D341Med (cell line): Measurements from ENCODE around the gene ITGAL.
"Not testable (repeated sequence)": the region's sequence is repeated elsewhere in the genome, so short reads cannot be mapped to it uniquely, and the experiment has no call there.

Source experiments
- DNase-seq: peaks from one replicate; pipeline ENCODE4 v3.0.0; 2012; ENCODE audit warnings: low spot score

ITGAL gene

DNA sequence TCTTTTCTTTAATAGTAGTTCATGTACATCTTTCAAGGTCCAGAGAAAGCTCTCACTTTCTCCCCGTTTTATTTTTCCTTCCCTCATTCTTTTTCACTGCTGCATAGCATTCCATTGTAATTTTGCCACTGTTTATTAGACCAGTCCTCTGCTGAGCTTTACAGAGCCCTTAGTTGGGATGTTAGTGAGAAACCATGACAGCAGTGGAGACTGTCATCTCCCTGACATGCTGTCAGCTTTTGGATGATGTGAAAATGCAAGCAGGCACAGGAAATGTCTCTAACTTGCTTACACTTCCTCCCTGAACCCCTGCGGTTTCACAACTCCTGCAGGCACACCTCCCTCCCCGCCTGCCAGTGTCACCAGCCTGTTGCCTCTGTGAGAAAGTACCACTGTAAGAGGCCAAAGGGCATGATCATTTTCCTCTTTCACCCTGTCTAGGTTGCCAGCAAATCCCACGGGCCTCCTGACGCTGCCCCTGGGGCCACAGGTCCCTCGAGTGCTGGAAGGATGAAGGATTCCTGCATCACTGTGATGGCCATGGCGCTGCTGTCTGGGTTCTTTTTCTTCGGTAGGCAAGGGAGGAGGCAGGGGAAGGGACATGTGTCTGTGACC is at the start of gene ITGAL:
TSS of gene ITGAL (plus strand) at position 415 of the 615 bp plus-strand sequence. CDS start at position 511, 96 bp downstream.
- no peak for DNase-seq

DNA sequence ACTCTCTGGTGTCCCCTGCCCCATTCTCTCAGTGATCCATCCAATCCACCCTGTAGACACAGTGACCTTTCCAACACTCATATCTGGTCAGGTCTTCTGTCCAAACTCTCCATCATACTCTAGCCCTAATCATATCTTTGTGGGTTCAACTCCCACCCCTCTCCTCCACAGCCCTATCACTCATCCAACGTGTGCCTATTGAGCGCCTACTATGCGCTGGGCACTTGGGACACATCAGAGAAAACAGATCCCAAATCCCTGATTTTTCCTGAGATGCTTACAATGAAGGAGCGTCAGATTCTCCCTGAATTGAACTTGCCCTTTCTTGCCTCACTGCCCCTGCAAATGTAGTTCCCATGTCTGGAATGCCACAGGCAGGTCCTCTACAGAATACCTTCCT is 44.5 kb upstream of the ITGAL start:
- no peak for DNase-seq

DNA sequence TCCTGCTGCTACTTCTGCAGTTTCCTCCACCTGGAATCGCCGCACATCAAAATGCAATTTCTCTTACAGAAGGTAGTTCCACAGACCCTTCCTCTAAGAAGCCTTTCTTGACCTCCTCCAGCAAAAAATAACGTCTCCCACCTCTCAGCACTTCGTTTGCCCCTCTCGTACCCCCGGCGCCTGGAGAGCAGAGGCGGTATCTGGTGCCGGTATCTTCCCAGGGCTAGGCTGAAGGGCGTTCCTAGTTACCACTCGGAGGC is 43.2 kb upstream of the ITGAL start:
- DNase-seq, result no peak

DNA sequence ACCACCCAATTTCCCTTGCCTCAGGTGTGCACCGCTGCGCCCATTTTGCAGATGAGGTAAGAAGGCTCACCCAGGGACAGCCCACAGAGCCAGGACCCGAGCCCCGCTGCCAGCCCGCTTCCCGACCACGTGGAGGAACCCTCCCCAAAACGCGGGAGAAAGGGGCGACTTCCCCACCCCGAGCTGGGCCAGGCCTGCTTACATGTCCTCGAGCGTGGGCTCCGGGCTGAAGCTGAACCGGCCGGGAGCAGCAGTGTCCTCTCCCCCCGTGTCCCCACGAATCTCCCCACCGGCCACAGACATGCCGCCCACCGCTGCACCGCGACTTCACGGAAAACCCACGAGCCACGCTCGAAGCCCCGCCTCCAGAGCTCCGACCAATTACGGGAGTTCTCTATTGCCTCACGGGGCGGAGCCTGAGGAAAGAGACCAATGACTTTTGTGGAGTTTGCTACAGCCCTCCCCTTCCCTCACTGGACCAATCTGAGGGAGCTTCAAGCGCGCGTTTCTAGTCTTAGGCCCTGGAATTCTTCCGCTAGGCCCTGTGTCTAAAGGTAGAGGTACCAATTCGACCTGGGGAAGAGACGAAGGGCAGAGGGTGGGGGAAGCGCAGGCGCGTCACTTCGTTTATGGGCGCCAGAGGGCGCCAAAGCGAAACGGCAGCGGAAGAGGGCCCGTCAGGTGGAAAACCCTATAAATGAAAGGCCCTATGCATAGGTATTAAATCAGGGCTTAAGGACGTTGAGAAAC is 42.7 kb upstream of the ITGAL start, which contains the start of gene DCTPP1:
TSS of gene DCTPP1 (minus strand) at position 353 of the 750 bp plus-strand sequence. CDS start at position 303, 50 bp downstream.
- peak; percentile 88 for DNase-seq

DNA sequence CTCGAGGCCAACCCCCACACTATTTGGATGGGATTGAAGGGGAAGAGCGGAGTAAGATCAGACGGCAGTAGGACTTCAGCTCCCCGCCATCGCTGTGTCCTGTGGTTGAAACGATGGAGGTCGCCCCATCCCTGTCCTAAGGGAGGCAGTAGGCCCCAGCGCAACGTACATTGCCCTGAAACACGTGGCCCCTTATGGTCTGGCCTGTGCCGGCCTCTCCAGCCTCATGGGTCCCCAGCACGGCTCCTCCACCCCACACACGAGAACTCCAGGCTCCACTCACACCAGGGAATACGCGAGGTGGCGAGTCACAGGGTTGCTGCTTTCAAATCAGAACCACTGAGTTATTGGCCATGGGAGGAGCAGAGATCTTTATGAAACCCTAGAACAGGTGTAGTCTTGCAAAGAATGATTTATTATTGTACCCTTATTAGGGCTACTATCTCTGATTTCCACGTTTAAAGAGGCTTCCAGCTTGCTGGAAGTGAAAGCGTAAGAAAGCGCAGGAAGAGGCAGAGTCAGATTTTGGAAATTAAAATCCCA is 42.0 kb upstream of the ITGAL start:
- DNase-seq, result peak; percentile 64

DNA sequence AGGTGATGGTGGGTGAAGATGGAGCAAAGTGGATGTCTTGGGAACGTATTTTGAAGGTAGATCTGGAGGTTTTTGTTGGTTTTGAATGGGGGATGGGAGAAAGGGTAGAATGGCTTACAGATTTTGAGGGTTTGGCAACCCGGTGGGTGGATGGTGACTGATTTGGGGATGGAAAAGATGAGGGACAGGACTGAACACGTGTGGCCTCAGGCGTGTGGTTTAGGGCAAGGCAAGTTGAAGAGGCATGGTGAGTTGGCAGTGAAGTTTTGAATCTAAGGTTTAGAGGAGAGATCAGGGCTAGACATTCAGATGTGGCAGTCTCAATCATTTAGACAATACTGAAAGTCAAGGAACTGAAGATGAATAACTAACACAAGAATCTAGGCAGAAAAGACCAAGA is 37.7 kb upstream of the ITGAL start:
- DNase-seq, result no peak

DNA sequence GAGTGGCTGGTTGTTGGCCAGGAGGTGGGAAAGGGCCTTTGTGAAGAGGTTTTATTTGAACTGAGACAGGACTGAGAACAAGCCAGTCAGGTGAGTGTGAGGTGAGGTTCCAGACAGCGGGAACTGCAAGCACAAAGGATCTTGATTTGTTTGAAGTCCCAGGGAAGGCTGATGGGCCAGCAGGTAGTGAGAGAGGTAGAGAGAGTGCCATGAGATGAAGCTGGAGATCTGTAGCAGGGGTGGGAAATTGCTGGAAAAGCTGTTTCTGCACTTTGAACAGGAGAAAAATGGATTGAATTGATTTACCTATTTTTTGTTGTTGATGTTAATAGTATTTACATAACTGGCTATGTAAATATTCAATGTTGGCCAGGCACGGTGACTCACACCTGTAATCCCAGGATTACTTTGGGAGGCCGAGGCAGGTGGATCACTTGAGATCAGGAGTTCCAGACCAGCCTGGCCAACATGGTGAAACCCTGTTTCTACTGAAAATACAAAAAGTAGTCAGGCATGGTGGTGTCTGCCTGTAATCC is 35.0 kb upstream of the ITGAL start:
- DNase-seq, result no peak

DNA sequence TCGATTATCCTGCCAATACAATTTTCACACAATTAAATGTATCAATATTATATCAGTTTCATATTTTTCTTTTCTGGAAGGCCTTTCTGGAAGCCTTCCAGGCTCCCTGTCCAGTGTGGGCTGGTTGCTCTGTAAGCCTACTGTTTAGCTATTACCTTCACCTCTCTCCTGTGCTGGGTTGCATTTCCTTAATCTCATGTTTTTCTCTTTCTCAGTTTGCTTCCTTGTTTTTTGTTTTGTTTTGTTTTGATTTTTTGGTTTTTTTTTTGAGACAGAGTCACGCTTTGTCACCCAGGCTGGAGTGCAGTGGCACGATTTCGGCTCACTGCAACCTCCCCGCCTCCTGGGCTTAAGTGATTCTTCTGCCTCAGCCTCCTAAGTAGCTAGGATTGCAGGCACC is 33.7 kb upstream of the ITGAL start:
- no peak for DNase-seq

DNA sequence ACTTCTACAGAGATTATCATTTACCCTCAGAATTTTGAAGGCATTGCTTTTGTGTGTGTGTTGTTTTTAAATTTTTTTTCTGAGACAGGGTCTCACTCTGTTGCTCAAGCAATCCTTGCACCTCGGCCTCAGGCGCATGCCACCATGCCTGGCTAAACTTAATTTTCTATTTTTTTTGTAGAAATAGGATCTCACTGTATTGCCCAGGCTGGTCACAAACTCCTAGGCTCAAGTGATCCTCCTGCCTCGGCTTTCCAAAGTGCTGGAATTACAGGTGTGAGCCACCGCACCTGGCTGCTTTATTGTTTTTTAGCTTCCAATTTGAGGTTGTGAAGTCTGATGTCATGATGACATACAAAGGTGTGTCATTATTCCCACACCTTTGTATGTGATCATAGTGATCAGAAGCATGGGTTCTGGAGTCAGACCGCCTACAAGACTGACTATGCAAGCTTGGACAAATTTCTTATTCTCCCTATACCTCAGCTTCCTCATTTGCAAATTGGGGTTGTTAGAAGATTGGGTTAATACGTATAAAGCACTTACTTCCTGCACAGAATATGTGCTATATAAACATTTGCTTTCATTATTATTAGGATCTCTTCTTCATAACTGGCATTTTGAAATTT is 32.7 kb upstream of the ITGAL start:
- DNase-seq, result no peak

DNA sequence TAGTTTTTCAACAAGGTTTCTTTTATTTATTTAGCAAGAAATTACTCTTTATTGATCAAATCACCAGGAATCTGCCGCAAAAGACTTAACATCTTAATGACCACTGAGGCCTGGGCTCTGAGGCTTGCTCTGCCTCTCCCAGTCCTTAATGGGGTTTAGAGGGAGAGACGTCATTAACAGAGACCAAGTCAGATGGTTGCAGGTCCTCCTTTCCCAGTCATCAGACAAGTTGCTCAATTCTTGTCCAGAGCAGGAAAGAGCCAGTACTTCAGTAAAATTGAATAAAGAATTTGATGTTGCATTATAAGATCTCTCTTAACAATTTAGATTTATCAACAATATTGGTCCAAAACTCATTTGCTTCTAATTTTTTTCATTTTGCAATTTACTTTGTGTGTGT is 28.9 kb upstream of the ITGAL start:
- no peak for DNase-seq

DNA sequence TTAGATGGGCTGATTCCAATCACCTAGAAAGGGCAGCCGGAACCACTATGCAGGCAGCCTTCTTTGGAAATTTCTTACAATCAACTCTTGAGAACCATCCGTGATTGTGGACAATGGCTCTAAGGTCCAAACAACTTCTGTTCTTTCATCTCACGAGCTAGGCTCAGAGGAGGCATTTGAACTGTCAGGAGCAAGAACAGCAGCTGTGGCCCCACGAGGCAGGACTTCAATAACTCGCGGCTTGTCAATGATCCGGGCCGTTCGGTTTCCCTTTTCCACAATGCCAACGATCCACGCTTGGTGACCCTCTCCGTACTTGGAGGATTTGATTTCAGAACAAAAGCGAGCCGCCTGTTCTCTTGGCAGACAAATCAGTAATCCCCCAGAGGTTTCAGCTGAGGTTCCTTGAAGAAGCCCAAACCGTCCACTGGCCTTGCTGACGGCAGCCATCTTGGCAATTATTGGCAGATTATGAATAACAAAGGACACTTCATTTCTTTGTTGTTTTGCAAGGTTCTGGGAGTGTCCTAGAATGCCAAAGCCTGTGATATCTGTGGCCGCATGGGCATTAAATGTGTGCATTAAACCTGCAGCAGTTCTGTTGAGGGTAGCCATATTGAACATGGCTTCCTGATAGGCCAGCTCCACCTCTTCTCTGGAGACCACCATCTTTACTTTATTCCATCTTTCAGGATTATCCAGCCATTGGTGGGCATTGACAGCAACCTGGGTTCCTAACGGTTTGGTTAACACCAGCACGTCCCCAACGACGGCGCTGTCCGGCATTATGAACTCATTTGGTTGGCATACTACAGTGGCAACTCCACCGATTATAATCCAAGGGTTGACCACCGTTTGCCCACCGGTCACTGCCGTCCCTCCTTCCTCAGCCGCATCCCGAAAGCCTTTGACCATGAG is 28.1 kb upstream of the ITGAL start:
- no peak for DNase-seq

DNA sequence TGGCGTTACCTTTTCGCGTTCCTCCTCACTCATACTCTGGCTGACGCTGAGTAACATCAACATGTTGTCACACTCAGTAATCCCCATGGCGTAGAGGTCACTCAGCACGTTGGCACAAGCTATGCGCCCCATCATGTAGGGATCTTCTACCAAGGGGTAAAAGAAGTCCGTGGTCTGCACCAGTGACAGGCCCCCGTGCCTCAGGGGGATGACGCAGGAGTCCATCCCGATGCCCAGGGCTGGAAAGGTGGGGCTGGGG is 27.5 kb upstream of the ITGAL start:
- no peak for DNase-seq

DNA sequence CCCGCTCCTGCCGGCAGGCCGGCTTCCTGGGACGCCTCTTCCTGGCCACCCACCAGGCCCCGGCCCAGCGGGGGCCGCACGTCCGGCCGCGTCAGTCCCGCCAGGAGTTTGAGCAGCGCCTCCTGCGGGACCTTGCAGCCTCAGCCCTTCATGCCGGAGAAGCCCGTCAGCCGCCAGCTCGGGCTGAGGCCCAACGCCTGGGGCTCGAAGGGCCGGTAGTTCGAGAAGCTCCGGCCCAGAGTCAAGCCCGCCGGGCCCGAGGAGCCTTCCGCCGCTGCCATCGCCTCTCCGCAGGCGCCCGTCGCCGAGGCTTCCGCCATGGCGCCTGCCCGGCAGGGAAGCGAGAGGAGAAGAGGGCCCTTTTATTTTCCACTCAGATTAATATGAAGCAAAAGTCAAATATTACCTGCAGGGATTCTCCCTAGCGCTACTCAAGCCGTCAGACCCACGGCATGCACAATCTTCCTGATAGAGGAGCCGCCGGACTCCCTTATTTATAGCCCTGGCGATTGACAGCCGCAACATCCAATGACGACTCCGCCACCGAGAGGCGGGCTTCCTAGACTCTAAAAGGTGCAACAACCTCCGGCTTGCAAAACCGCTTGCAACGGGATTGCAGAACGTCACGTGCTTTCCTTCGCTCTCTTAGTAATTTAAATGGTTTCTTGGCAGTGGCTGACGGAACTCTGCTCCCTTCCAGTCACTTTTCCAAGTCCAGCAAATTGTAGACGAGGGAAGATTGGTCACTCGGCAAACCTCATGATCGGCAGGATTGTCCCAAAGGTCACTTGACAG is 26.9 kb upstream of the ITGAL start, which contains the start of gene SEPHS2:
TSS of gene SEPHS2 (minus strand) at position 467 of the 795 bp plus-strand sequence. CDS start at position 320, 147 bp downstream.
- DNase-seq, result peak; percentile 92

DNA sequence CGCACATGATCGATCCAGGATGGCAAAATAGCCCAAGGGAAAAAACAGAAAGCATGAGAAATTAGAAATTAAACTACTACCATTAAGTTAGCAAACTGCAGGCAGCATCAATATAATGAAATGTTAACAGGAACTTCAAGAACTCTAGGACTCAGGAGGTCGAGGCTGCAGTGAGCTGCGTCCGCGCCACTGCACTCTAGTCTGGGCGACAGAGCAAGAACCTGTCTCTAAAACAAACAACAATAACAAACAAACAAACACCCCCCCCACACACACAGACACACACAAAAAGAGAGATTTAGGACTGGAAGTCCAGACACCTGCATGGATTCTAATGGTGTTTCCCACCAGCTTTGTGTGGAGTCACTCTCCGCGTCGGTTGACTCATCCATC is 26.3 kb upstream of the ITGAL start:
- no peak for DNase-seq

DNA sequence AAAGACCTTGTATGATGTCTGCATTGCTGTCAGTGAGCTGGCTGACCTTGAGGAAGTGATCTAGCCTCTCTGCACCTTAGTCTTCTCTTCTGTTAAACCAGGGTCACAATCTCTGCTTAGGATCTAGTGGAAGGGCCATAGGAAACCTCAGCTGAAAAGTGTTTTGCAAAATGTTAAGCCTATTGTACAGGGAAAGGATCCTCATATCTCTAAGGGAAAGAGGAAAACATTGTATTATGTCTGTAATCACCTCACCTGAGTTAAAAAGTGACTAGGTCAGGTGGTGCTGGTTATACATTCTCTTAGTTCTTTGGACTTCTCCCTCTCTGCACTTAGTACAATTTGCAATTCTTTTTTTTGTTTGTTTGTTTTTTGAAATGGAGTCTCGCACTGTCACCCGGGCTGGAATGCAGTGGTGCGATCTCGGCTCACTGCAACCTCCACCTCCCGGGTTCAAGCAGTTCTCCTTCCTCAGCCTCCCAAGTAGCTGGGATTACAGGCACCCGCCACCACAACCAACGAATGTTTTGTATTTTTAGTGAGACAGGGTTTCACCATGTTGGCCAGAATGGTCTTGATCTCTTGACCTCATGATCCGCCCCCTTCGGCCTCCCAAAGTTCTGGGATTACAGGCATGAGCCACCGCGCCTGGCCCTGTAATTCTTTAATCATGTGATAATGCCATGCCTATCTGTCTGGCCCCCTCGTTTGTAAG is 24.9 kb upstream of the ITGAL start:
- no peak for DNase-seq

DNA sequence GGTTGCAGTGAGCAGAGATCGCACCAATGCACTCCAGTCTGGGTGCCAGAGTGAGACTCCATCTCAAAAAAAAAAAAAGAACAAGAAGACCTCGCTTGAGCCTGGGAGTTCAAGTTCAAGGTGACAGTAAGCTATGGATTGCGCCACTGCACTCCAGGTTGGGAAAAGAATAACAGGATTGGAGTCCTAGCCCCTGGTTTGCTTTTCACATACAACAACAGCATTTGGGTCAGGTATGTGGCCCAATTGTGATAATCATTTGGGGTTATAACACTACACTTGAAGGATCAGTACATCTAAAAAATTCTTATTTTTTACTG is 23.5 kb upstream of the ITGAL start:
- DNase-seq, result no peak

DNA sequence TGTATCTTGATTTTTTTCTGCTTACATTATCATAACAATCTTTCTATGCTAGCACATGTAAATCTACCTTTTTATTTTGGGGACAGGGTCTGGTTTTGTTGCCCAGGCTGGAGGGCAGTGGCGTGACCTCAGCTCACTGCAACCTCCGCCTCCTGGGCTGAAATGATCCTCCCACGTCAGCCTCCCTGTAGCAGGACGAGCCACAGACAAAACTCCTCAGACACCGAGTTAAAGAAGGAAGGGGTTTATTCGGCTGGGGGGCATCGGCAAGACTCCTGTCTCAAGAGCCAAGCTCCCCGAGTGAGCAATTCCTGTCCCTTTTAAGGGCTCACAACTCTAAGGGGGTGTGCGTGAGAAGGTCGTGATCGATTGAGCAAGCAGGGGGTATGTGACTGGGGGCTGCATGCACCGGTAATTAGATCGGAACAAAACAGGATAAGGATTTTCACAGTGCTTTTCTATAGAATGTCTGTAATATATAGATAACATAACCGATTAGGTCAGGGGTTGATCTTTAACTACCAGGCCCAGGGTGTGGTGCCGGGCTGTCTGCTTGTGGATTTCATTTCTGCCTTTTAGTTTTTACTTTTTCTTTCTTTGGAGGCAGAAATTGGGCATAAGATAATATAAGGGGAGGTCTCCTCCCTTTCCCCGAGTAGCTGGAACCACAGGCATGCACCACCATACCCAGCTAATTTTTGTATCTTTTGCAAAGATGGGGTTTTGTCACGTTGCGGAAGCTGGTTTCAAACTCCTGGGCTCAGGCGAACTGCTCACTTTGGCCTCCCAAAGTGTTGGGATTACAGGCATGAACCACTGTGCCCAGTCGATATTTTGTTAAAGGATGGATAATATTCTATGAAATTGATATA is 19.6 kb upstream of the ITGAL start:
- DNase-seq, result not testable (repeated sequence)

DNA sequence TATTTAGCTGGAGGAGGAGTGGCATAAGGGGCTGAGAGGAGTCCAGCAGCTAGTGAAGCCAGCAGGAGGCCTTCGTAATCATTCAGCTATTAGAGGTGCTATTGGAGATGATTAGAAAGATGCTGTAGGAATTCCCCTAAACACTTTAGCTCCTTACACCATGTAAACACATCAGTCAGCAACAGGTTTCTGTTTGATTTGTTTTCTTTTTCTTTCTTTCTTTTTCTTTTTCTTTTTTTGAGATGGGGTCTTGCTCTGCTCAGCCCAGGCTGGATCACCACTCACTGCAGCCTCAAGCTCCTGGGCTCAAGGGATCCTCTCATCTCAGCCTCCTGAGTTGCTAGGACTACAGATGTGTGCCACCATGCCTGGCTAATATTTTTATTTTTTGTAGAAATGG is 16.2 kb upstream of the ITGAL start:
- no peak for DNase-seq

DNA sequence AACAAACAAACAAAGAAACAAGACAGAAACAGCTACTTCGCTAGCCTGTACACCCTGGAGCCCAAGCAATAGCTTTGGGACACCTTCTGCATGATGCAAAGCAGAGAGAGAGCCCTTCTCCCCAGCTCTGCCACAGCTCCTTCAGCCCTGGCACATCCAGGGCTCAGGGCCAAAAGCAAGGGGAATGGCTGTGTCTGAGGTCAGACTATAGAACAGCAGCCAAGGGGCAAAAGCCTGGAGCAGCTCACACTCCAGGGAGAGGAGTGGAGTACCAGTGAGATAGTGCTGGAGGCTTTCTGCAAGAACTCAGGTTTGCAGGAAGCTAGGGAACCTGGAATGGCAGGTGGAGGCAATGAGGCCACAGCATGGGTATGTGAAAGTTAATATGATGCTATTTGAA is 15.3 kb upstream of the ITGAL start:
- DNase-seq, result no peak
